Activated naive CD4-positive, alpha-beta T cell treated with anti-CD3 and anti-CD28 coated beads, Interleukin-2, amount 50 U/mL, for 16 hours (primary cell): ENCODE results near the gene TMF1.

ENCODE experiments used
- DNase-seq: peaks from one replicate; pipeline ENCODE4 v3.0.0-alpha.2; 2020

Gene TMF1

GRCh38 chr3:69012100-69012799 is 39.9 kb downstream of the TMF1 start:
- peak; percentile 16 for DNase-seq

GRCh38 chr3:69011096-69011730 is 40.9 kb downstream of the TMF1 start:
- no peak for DNase-seq

DNA sequence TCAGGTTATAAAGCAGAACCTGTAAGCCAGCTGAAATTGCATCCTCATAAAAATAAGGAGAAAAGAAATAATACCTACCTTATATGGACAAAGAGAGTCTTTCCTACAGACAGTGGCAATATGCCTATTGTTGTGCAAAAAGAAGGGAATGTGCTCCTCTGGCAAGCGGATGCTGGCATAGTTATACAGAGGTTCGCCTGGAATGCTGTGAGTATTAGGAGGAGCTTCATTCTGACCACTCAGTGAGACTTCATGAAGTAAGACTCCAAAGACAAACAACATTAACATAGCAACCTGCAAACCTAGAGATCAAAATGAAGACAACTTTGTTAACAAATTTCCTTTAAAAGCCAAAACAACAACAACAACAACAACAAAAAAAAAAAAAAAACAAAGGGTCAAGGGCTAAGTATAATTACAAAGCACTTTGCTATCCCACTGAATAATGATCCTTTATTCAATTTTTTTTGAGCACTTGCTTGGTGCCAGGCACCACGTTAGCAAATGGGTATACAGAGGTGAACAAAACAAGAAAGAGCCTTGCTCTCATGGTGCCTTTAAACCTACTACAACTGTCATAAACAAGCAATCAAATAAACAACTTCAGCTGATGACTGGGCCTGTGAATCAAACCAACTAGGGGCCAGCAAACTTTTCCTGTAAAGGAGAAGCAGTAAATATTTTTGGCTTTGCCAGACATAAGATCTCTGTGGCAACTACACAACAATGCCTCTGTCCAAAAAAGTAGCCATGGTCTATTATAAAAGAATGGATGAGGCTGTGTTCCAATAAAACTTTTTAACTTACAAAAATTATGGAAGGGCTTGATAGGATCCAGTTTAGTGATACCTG is 42.3 kb downstream of the TMF1 start:
- DNase-seq: no peak

DNA sequence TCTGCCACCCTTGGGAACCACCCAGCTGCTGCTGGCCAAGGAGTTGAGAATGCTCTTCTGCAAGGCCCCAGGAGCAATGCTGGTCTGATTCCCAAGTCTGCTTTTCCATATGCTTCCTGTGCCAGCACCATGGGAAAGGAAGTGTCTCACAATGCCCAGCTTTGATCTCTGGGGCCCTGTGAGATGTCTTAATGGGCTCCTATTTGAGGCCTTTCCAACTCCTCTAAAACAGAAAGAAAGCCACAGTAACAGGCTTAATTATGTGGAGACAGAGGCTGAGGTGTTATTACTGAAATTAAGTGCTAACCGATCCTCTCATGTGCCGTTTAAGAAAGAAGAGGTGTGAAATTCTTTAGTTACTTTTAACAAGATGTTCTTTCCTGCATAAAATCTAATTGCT is 43.2 kb downstream of the TMF1 start:
- DNase-seq: no peak

- DNase-seq: no peak
These were observed 46.2 kb downstream of the TMF1 start for GRCh38 chr3:69005791-69006482.

GRCh38 chr3:69005071-69005790 is 46.9 kb downstream of the TMF1 start:
- DNase-seq: no peak

- no peak for DNase-seq
These were observed 48.0 kb downstream of the TMF1 start for GRCh38 chr3:69004138-69004537.

- no peak for DNase-seq
These were observed 52.5 kb downstream of the TMF1 start for GRCh38 chr3:68999605-69000004.

- no peak for DNase-seq
These were observed 53.0 kb downstream of the TMF1 start for GRCh38 chr3:68999158-68999557.

DNA sequence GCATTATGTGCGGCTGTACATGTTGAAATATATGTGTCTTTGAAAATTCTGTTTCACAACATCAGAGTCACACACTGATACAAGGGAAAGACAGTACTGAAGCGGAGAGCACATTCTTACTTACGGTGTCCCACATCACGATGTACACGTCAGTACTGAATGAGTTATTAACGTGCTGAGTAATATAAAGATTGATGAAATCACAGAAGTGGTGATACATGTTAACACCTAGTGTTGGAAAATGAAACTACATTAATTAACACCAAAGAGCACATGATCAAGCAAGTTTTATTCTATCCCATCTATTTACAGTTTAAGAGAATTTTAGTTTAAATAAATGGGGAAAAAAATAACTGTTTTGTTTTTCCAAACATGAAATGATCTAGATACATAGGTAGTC is 54.2 kb downstream of the TMF1 start:
- DNase-seq: no peak

DNA sequence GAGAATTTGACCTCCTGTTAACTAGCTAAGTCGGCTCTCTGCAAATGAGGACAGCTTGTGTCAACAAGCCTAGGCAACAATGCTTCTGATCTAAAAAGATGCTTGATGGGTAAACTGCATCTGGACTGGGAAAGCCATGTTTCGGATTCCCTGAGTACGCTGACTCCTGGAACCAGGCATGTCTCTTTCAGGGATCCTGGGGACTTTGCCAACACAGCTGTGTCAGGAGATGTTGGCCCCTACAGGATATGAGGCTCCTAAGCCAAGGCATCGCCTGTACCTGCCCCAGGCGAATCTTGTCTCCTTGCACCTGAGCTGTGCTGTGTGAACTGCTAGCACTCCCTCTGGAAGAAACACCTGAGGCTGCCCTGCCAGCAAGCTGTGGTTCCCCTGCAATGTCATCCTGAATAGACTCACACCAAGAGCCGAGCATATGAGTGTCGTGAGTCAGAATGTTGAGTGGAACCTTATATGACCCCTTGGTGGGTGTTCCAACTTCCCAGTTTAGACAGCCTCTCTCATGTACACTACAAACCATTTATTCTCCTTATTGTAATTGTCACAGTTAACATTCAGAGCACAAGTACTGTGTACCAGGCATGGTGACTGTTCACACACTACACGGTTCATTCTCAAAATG is 55.7 kb downstream of the TMF1 start:
- DNase-seq: no peak

GRCh38 chr3:68988740-68989139 is 63.4 kb downstream of the TMF1 start:
- DNase-seq: no peak

DNA sequence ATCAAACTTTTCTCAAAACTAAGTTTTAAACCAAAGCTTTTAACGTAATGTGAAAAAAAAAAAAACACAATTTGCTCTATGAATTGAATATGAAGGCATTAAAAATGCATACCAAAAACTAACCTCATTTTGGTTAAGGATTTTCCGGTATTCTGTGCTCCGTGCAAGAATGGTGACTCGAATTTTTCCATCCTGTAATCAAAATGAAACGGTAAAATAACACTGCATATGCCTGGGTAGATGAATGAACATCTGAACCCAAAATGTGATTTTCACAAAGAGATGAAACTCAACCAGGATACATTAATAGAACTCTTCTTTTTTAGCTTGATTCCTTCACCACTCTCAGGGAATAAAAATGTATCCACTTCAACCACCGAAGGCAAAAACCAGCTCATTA is 64.8 kb downstream of the TMF1 start:
- no peak for DNase-seq

DNA sequence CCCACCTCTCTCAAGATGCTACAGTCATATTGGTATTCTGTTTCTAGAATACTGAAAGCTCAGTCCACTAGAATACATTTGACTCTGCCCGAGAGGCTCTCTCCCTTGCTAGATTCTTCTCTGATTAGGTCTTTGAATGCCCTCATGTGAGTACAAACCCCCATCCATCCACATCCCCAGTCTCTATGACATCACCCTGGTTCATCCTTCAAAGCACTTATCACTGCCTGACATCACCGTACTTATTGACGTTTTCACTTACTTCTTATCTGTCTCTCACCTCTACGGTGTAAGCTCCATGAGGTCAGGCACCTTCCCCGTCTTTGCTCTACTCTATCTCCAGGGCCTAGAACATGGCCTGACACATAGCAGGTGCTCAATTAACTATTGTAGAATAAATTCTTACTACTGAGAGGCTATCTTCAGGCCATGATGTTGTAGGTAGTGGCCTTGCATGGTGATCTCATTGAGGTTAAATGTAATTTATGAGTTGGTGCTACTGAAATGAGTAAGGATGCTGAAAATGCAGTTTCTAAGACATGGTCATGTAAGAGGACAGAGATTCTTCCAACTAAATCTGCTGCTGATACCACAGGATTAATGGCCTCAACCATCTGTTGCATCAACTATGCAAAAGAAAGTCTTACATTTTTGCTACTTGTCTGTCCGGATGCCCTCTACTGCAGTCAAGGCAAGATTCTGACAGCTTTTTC is 65.5 kb downstream of the TMF1 start:
- DNase-seq: no peak

GRCh38 chr3:68985146-68985790 is 66.9 kb downstream of the TMF1 start:
- no peak for DNase-seq

DNA sequence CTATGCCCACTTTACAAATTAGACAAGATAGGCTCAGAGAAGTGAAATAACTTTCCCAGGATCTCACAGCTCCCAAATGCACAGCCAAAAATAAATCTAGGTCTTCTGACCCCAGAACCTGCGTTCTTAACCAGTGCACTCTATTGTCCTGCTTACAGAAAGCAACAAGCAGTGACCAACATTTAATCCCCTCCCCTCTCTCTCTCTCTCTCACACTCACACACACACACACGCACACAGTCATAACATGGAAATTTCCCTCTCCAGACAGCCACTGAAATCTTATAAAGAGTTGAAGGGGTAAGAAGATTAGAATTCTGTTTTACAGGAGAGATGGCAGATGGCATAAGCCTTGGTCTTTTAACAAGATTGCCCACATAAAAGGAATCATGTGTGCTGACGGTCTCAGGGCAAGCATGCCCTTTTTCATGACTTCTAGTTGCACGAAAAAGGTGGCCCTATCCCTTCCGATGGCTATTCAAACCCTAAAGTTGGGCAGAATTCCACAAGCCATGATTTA is 68.1 kb downstream of the TMF1 start:
- no peak for DNase-seq

DNA sequence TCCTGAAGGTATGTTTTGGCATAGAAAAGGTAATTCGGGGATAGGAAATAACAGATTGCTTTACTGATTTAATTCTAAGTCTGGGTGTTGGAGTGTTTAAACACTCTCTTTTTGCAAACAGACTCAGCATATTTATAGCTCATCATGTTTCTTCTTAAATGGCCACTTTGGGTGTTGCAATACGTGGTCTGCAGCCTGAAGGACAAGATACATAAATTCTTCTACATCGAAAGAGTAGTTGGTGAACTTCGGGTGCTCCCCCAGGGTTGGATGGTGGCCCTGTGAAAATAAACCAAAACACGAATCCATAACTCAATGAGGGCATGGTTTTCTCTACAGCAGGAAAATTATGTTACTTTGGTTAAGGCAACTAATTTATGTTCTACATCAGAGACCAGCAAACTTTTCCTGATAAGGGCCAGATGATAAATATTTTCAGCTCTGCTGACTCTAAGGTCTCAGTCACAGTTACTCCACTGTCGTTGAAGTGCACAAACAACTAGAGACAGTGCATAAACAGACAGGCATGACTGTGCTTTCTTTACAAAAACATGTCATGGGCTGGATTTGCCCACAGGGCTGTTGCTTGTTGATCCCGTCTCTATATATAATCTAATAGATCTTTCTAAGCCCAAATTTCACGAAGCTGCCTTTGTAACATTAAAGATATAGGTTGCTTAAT is 74.5 kb downstream of the TMF1 start:
- DNase-seq: no peak

DNA sequence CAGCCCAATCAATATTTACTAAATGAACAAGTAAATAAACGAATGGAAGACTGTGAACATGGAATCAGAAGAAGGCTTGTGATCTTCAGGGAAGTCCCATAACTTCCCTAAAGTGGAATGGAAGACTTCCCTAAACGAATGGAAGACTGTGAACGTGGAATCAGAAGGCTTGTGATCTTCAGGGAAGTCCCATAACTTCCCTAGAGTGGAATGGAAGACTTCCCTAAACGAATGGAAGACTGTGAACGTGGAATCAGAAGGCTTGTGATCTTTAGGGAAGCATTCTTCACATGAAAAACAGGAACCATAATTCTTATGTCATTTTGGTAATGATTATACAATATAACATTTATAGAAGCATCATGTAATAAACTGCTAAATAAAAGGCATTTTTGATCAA is 77.4 kb downstream of the TMF1 start:
- no peak for DNase-seq

DNA sequence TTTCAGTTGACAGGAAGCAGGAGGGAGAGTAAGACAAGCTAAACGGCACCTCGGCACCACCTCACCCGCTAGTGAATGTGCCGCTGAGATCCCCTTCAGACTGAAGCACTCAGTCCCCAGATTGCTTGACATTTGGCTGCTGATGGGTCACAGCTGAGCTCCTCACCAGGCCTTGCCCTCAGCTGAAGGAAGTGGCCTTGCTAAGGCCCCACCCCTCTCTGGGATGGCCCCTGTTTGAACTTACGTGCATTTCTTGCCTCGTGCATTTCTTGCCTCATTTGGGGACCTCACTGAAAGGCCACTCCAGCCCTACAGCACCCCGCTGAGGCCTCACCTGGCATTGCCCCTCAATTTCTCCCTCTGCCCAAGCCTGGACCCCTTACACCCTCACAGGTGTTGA is 78.5 kb downstream of the TMF1 start:
- no peak for DNase-seq

DNA sequence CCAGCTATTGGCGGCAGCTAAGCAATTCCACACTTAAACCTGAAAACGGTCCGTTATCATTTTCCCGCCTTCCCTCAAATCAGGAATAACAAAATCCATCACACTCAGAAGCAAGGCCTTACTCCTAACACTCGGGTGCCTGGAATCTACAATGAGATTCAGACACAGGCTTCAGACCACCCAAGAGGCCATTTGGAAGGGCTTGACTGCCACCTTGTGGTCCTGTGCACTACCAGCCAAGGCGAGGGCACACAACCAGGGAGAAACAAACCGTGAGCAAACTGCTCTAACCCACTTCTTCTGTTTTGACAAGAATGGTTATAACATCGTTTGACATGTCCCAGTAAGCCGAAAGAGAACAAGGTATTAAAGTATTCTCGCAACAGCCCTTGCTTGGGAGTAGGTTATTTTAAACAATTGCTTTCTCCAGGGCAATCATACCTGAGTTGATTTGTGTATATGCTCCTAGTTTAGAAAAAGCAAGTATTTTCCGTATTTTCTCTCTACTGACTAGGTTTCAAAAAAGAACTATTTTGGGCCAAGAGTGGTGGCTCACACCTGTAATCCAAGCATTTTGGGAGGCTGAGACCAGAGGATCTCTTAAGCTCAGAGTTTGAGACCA is 79.7 kb downstream of the TMF1 start:
- peak; percentile 29 for DNase-seq
